ENCODE results near the gene SIPA1. TPM values are rescaled to one million over a fixed set of nuclear protein-coding genes. Genes with fewer than 3 reads are reported as not detected.

The SIPA1 gene
- total and polyA plus RNA-seq, 2 of the 8 experiments (the other 6 are each of a cell fraction or from before 2014, with no cell fraction given), result 35.3 to 72.2 TPM

GRCh38 chr11:65606876-65607613 lies 30.9 kb upstream of the SIPA1 start:
- Histone ChIP-seq H3K4me2 (ENCODE audit: insufficient read depth in 1 of 2, low read depth in 2 of 2, low read length in 2 of 2) (peak overlapping the region; percentile 72 to 79), H3K27me3 (replicated peaks in 1 of 4; ENCODE audit: control insufficient read depth in 3 of 4, extremely low read depth in 1 of 4, insufficient read depth in 3 of 4, low read length in 3 of 4) (no peaks in the 10 kb centered on the region; a peak in 1 of 7 replicates), H2AK5ac (ENCODE audit: low read depth, low read length) (no peak overlapping the region; the same call in 1 of the 2 replicates), H4K91ac (replicated peaks; ENCODE audit: insufficient read length, low read length) (no peak overlapping the region), H4K20me1 (replicated peaks in 1 of 2; ENCODE audit: control insufficient read depth in 1 of 2, insufficient read depth in 2 of 2, low read length in 2 of 2) (peaks cover 5 to 17% of the 10 kb centered on the region in 2 experiments), H3K23ac (ENCODE audit: insufficient read length) (no peak overlapping the region), H3K56ac (replicated peaks; ENCODE audit: insufficient read length, low read depth, low read length) (no peak overlapping the region), H3K4me1 (replicated peaks in 1 of 4; ENCODE audit: control insufficient read depth in 3 of 4, insufficient read depth in 4 of 4, low read length in 3 of 4) (peaks cover 0 to 20% (median 7%) of the 10 kb centered on the region in 4 experiments; a peak in 6 of 7 replicates), H3K23me2 (ENCODE audit: low read depth, low read length) (peaks cover 7% of the 10 kb centered on the region; the same call in 1 of the 2 replicates), H3K4ac (replicated peaks; ENCODE audit: insufficient read length, low read depth, low read length) (no peak overlapping the region), H3K4me3 (ENCODE audit: extremely low read depth in 1 of 4, insufficient read depth in 2 of 4, low read depth in 3 of 4, low read length in 4 of 4) (peak overlapping the region; percentile 27 to 57 (median 37)), H3K9me3 (ENCODE audit: insufficient read depth in 2 of 2, low read depth in 1 of 2, low read length in 1 of 2) (no peaks in the 10 kb centered on the region), H3K18ac (ENCODE audit: extremely low read depth, low read length) (peak overlapping the region; percentile 32), H3K79me2 (ENCODE audit: control insufficient read depth in 1 of 2, insufficient read depth in 2 of 2, low read length in 2 of 2) (no peaks in the 10 kb centered on the region; a peak in 2 of 4 replicates), H2BK5ac (ENCODE audit: low read depth, low read length) (peak overlapping the region; percentile 66; the same call in 1 of the 2 replicates), H2BK15ac (ENCODE audit: low read length) (peak overlapping the region; percentile 72; the same call in 1 of the 2 replicates), H3K36me3 (ENCODE audit: control insufficient read depth in 2 of 4, insufficient read depth in 4 of 4, low read length in 3 of 4) (peaks cover 4 to 24% (median 12%) of the 10 kb centered on the region in 4 experiments; a peak in 5 of 8 replicates), H3K9ac (replicated peaks in 1 of 4; ENCODE audit: extremely low read depth in 1 of 4, low read depth in 3 of 4, low read length in 3 of 4) (peak overlapping the region in 2 of 4 experiments; percentile 16 to 28; a peak in 1 of 7 replicates), H4K8ac (ENCODE audit: extremely low read depth, insufficient read depth, low read length) (peak overlapping the region; percentile 14; the same call in 1 of the 2 replicates), H3K27ac (ENCODE audit: low read depth, low read length) (no peak overlapping the region), H2BK120ac (replicated peaks; ENCODE audit: low read depth, low read length) (no peak overlapping the region), H3K79me1 (ENCODE audit: low read depth, low read length) (peaks cover 13% of the 10 kb centered on the region), H3K14ac (ENCODE audit: insufficient read length) (no peak overlapping the region), H4K5ac (ENCODE audit: insufficient read length, low read depth, low read length) (no peak overlapping the region), H2AFZ (ENCODE audit: low read length) (no peak overlapping the region), H2BK20ac (ENCODE audit: low read length) (no peak overlapping the region), H2BK12ac (ENCODE audit: low read depth, low read length) (no peak overlapping the region)
- DNase-seq (ENCODE audit: low read depth in 1 of 2, low spot score in 2 of 2) (peak; percentile 94), FAIRE-seq (peak; percentile 70)
- ChIA-PET POLR2A (ENCODE audit: partially characterized antibody) (interaction anchor here (0.7 to 1.9 kb wide), 19 partner anchors 8 to 254 kb away, joined by 3 to 11 read pairs (median 4); partner anchors contain the start of genes KAT5, MALAT1, MUS81 and ZNRD2), CTCF (ENCODE audit: partially characterized antibody) (interaction anchor here (0.6 to 14.8 kb wide), 12 partner anchors 9 to 729 kb away, joined by 3 to 227 read pairs (median 3); partner anchors contain the start of genes KCNK7 and RIN1)
- WGBS, 2 experiments (ENCODE audit: extremely low coverage in 1 of 2, insufficient coverage in 1 of 2, insufficient read length in 1 of 2, insufficient replicate concordance in 2 of 2, low coverage in 1 of 2, low lambda C conversion rate in 2 of 2, missing lambda C conversion rate in 1 of 2), result 3% methylated on average over 65 of the region's 67 CpGs; no CpG with 5 or more reads in 1 of the 2 experiments
- TF ChIP-seq RAD21 (IDR thresholded peaks at IDR 0.05 in 1 of 2, conservative IDR thresholded peaks at IDR 0.05 in 1 of 2; ENCODE audit: low read depth in 2 of 2, low read length in 2 of 2), result no peak
- TF ChIP-seq, protein P1, sequence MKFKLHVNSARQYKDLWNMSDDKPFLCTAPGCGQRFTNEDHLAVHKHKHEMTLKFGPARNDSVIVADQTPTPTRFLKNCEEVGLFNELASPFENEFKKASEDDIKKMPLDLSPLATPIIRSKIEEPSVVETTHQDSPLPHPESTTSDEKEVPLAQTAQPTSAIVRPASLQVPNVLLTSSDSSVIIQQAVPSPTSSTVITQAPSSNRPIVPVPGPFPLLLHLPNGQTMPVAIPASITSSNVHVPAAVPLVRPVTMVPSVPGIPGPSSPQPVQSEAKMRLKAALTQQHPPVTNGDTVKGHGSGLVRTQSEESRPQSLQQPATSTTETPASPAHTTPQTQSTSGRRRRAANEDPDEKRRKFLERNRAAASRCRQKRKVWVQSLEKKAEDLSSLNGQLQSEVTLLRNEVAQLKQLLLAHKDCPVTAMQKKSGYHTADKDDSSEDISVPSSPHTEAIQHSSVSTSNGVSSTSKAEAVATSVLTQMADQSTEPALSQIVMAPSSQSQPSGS (IDR thresholded peaks at IDR 0.05; ENCODE audit: low read length), result no peak
- TF ChIP-seq SIRT6 (IDR thresholded peaks at IDR 0.05; ENCODE audit: low read length), result no peak
- no peak for TF ChIP-seq SAP30 (IDR thresholded peaks at IDR 0.05; ENCODE audit: insufficient read depth, insufficient replicate concordance, low read length)
- no peak for TF ChIP-seq HDAC6 (IDR thresholded peaks at IDR 0.05; ENCODE audit: low read depth, low read length)
- TF ChIP-seq RNF2 (IDR thresholded peaks at IDR 0.05; ENCODE audit: borderline replicate concordance, low read depth, low read length, missing control alignments, poor library complexity, severe bottlenecking), result peak; percentile 59
- TF ChIP-seq MAX (IDR thresholded peaks at IDR 0.05), result peak; percentile 99

Measured in H1 (cell line).